ENCODE results near the gene PACRG.

- TF ChIP-seq CTCF (conservative IDR thresholded peaks at IDR 0.05; ENCODE audit: low read depth in 2 of 2), result no peak
- no peak for TF ChIP-seq REST (IDR thresholded peaks at IDR 0.05; ENCODE audit: unreplicated experiment)
- no peak for TF ChIP-seq POLR2AphosphoS5 (IDR thresholded peaks at IDR 0.05; ENCODE audit: low read depth)
- no peak for TF ChIP-seq ZNF331 (CRISPR knock-in tag; IDR thresholded peaks at IDR 0.05; ENCODE audit: low read depth)
- no peak for TF ChIP-seq EZH2phosphoT487 (IDR thresholded peaks at IDR 0.05; ENCODE audit: unreplicated experiment)
- TF ChIP-seq CREB1 (CRISPR knock-in tag; IDR thresholded peaks at IDR 0.05; ENCODE audit: low read depth), result no peak
- no peak for TF ChIP-seq EZH2 (IDR thresholded peaks at IDR 0.05; ENCODE audit: low read depth, unreplicated experiment)
- no peak for TF ChIP-seq JUNB (IDR thresholded peaks at IDR 0.05; ENCODE audit: unreplicated experiment)
- no peak for TF ChIP-seq ETS1 (IDR thresholded peaks at IDR 0.05)
- TF ChIP-seq NANOG (IDR thresholded peaks at IDR 0.05; ENCODE audit: borderline replicate concordance), result no peak
- TF ChIP-seq ZNF114 (CRISPR knock-in tag; IDR thresholded peaks at IDR 0.05), result no peak
- no peak for TF ChIP-seq ZNF462 (CRISPR knock-in tag; IDR thresholded peaks at IDR 0.05)
Measured at GRCh38 chr6:162773996-162774395, 46.2 kb downstream of the PACRG start.
